ENCODE measurements around the gene CYFIP1. TPM values are rescaled to one million over a fixed set of nuclear protein-coding genes. Genes with fewer than 3 reads are reported as not detected.

CYFIP1 gene
- total RNA-seq, 1 experiment from 2014 or later, result 159 TPM

DNA sequence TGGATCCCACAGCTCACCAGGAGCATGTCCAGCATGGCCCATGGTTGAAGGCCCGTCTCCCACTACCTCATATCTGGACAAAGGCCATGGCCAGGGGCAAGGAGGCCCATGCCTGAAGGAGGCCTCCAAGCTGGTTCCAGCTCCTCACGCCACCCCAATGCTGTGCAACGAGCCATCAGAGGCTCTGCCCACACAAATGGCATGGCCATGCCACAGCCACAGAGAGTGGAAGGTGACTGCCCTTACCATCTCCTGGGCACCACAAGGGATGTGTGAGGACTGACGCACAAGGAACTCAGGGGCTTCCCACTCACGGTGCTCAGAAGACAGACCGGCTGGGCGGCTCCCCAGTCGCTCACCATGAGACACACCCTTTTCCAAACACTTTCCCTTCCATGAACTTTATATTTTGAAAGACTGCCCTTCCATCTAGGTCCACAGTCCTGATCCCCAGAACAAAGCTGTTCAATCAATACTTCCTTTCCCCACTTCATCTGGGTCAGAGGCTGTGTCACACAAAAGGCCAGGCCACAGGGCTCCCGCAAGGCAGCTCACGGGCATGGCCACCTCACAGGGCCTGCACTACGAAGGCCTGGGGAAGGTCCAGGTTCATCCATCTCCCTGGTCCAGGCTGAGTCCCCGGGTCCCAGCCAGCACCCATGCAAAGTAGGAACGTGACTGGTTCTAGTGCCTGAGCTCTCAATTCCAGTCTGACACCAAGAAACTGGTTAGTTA lies 66.4 kb downstream of the CYFIP1 start:
- TSS peak; percentile 40 for BruUV-seq (replicated peaks)

DNA sequence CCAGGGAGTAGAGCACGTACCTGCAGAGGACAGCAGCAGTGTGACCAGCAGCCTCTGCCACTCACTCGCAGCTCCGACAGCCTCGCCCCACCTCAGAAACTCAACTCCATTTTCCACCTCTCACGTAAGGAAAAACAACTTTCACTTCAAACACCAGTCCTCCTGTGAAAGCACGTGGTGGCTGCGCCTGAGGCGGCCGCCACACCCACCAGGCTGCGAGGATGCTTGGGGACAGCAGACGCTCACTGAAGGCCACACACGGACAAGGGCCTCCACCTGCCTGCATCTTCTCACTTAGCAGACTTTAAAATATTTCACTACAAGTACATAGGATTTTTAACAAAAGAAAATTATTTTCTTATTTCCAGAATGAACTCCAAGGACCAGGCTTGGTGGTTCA lies 67.9 kb downstream of the CYFIP1 start:
- Histone ChIP-seq H3K4me1 (ENCODE audit: control insufficient read depth, insufficient read depth, low read length) (no peaks in the 10 kb centered on the region), H3K27me3 (ENCODE audit: control insufficient read depth, insufficient read depth, low read length) (no peaks in the 10 kb centered on the region), H3K4me3 (ENCODE audit: low read depth in 2 of 2, low read length in 2 of 2) (no peak overlapping the region), H3K27ac (ENCODE audit: low read length) (no peak overlapping the region), H3K9me3 (ENCODE audit: control insufficient read depth, insufficient read depth, low read depth, low read length) (no peaks in the 10 kb centered on the region), H3K36me3 (ENCODE audit: control insufficient read depth, insufficient read depth, low read length) (peaks cover 10% of the 10 kb centered on the region)
- ATAC-seq (no peak), DNase-seq (ENCODE audit: low read depth, low spot score) (no peak)
- BruUV-seq (replicated peaks), result no TSS peak
- ChIA-PET POLR2A (no interaction called here), CTCF (no interaction called here)
- in situ Hi-C loops (cut with HindIII; ENCODE audit: low pct_unique_long_range_greater_than_20kb, low sequenced_read_pairs), result no loop called here
- intact Hi-C loops (cut with micrococcal nuclease; ENCODE audit: unreplicated experiment), result no loop called here
- TF ChIP-seq TCF7L2 (IDR thresholded peaks at IDR 0.05; ENCODE audit: low read depth, low read length) (no peak), POLR2AphosphoS5 (IDR thresholded peaks at IDR 0.05; ENCODE audit: low read depth, low read length) (no peak), SIN3A (IDR thresholded peaks at IDR 0.05; ENCODE audit: borderline replicate concordance, insufficient read depth, low read depth, low read length) (no peak)
- TF ChIP-seq, protein P1, sequence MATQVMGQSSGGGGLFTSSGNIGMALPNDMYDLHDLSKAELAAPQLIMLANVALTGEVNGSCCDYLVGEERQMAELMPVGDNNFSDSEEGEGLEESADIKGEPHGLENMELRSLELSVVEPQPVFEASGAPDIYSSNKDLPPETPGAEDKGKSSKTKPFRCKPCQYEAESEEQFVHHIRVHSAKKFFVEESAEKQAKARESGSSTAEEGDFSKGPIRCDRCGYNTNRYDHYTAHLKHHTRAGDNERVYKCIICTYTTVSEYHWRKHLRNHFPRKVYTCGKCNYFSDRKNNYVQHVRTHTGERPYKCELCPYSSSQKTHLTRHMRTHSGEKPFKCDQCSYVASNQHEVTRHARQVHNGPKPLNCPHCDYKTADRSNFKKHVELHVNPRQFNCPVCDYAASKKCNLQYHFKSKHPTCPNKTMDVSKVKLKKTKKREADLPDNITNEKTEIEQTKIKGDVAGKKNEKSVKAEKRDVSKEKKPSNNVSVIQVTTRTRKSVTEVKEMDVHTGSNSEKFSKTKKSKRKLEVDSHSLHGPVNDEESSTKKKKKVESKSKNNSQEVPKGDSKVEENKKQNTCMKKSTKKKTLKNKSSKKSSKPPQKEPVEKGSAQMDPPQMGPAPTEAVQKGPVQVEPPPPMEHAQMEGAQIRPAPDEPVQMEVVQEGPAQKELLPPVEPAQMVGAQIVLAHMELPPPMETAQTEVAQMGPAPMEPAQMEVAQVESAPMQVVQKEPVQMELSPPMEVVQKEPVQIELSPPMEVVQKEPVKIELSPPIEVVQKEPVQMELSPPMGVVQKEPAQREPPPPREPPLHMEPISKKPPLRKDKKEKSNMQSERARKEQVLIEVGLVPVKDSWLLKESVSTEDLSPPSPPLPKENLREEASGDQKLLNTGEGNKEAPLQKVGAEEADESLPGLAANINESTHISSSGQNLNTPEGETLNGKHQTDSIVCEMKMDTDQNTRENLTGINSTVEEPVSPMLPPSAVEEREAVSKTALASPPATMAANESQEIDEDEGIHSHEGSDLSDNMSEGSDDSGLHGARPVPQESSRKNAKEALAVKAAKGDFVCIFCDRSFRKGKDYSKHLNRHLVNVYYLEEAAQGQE (IDR thresholded peaks at IDR 0.05; ENCODE audit: insufficient read depth in 1 of 2, low read depth in 2 of 2, low read length in 1 of 2), result no peak
- TF ChIP-seq, protein P2, sequence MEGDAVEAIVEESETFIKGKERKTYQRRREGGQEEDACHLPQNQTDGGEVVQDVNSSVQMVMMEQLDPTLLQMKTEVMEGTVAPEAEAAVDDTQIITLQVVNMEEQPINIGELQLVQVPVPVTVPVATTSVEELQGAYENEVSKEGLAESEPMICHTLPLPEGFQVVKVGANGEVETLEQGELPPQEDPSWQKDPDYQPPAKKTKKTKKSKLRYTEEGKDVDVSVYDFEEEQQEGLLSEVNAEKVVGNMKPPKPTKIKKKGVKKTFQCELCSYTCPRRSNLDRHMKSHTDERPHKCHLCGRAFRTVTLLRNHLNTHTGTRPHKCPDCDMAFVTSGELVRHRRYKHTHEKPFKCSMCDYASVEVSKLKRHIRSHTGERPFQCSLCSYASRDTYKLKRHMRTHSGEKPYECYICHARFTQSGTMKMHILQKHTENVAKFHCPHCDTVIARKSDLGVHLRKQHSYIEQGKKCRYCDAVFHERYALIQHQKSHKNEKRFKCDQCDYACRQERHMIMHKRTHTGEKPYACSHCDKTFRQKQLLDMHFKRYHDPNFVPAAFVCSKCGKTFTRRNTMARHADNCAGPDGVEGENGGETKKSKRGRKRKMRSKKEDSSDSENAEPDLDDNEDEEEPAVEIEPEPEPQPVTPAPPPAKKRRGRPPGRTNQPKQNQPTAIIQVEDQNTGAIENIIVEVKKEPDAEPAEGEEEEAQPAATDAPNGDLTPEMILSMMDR (IDR thresholded peaks at IDR 0.05), result no peak

More for the DNA sequence above, 66.4 kb downstream of the CYFIP1 start:
- Histone ChIP-seq H3K27me3 (ENCODE audit: control insufficient read depth, insufficient read depth, low read length) (no peaks in the 10 kb centered on the region), H3K36me3 (ENCODE audit: control insufficient read depth, insufficient read depth, low read length) (peaks cover 10% of the 10 kb centered on the region), H3K4me1 (ENCODE audit: control insufficient read depth, insufficient read depth, low read length) (no peaks in the 10 kb centered on the region), H3K9me3 (ENCODE audit: control insufficient read depth, insufficient read depth, low read depth, low read length) (no peaks in the 10 kb centered on the region), H3K4me3 (ENCODE audit: low read depth in 2 of 2, low read length in 2 of 2) (no peak overlapping the region), H3K27ac (ENCODE audit: low read length) (no peak overlapping the region)
- intact Hi-C loops (cut with micrococcal nuclease; ENCODE audit: unreplicated experiment), result no loop called here
- in situ Hi-C loops (cut with HindIII; ENCODE audit: low pct_unique_long_range_greater_than_20kb, low sequenced_read_pairs), result no loop called here
- ChIA-PET POLR2A (no interaction called here), CTCF (no interaction called here)
- ATAC-seq (no peak; the same call in 1 of the 2 replicates), DNase-seq (ENCODE audit: low read depth, low spot score) (no peak)
- TF ChIP-seq TCF7L2 (IDR thresholded peaks at IDR 0.05; ENCODE audit: low read depth, low read length) (no peak), SIN3A (IDR thresholded peaks at IDR 0.05; ENCODE audit: borderline replicate concordance, insufficient read depth, low read depth, low read length) (no peak), POLR2AphosphoS5 (IDR thresholded peaks at IDR 0.05; ENCODE audit: low read depth, low read length) (no peak)
- TF ChIP-seq, protein P1 (IDR thresholded peaks at IDR 0.05; ENCODE audit: insufficient read depth in 1 of 2, low read depth in 2 of 2, low read length in 1 of 2), result no peak
- TF ChIP-seq, protein P2 (IDR thresholded peaks at IDR 0.05), result no peak
